ENCODE results near the gene GPR68. TPM values are rescaled to one million over a fixed set of nuclear protein-coding genes. Genes with fewer than 3 reads are reported as not detected.

Gene GPR68
- total RNA-seq: 0.39 and 1.7 TPM in 2 replicates

GRCh38 chr14:91244501-91244901 lies at the start of gene GPR68:
Gene GPR68 (minus strand): TSS chr14:91244704. CDS start chr14:91235050, 9,654 bp downstream.

Other genes with a start within 250 kb of the GPR68 start
- 0.76 and 3.1 TPM in 2 replicates for gene RPS6KA5, start 184.1 kb downstream of the GPR68 start, total RNA-seq
- gene DGLUCY, start 130.6 kb downstream of the GPR68 start, total RNA-seq: 24.3 and 35.0 TPM in 2 replicates
- gene CCDC88C, start 173.1 kb upstream of the GPR68 start, total RNA-seq: 0.33 TPM in 1 of 2 replicates, not detected in the other